GM12878 (cell line): ENCODE measurements around the gene RCAN1. TPM values are rescaled to one million over a fixed set of nuclear protein-coding genes. Genes with fewer than 3 reads are reported as not detected.

ENCODE experiments used
- ATF3 ChIP-seq: IDR thresholded peaks from 2 replicates; pipeline ENCODE4 v1.6.1; 2011; ENCODE audit warnings: low read depth, mild to moderate bottlenecking, low read length, moderate library complexity, borderline replicate concordance; ENCODE audit errors: extremely low read depth
- CREB1 ChIP-seq: IDR thresholded peaks from 2 replicates; pipeline ENCODE4 v1.6.1; 2012; ENCODE audit warnings: low read depth, mild to moderate bottlenecking, inconsistent platforms
- E2F4 ChIP-seq: IDR thresholded peaks from 2 replicates; pipeline ENCODE4 v1.6.1; 2012; ENCODE audit warnings: low read depth, low read length, improper control_type of control experiment
- ELK1 ChIP-seq: IDR thresholded peaks from 2 replicates; pipeline ENCODE4 v1.6.1; 2012; ENCODE audit warnings: low read depth, low read length, improper control_type of control experiment
- ETV6 ChIP-seq, 2 experiments: fragments of 450-650 bp in 1 of 2; IDR thresholded peaks in 1 of 2; conservative IDR thresholded peaks in 1 of 2; 2 replicates each; pipeline ENCODE4 v1.6.1; 2014; ENCODE audit warnings: antibody characterized with exemption in 1 of 2, borderline replicate concordance in 1 of 2, low read depth in 1 of 2, mild to moderate bottlenecking in 1 of 2, moderate library complexity in 1 of 2
- FOS ChIP-seq: IDR thresholded peaks from 3 replicates; pipeline ENCODE4 v1.6.1; 2011; ENCODE audit warnings: borderline replicate concordance; ENCODE audit not compliant: insufficient read length; ENCODE audit errors: extremely low read depth
- JUND ChIP-seq: IDR thresholded peaks from 2 replicates; pipeline ENCODE4 v1.6.1; 2012; ENCODE audit warnings: low read depth, mild to moderate bottlenecking, low read length, improper control_type of control experiment, moderate library complexity
- KAT2A ChIP-seq: conservative IDR thresholded peaks from 2 replicates; pipeline ENCODE4 v1.6.1; 2011; ENCODE audit warnings: low read depth, low read length; ENCODE audit not compliant: control insufficient read depth
- MLLT1 ChIP-seq: fragments of 450-650 bp; IDR thresholded peaks from 2 replicates; pipeline ENCODE4 v1.6.1; 2016; ENCODE audit warnings: mild to moderate bottlenecking
- MTA2 ChIP-seq: fragments of 450-650 bp; IDR thresholded peaks from 2 replicates; pipeline ENCODE4 v1.6.1; 2016; ENCODE audit warnings: low read depth, mild to moderate bottlenecking, moderate library complexity
- NRF1 ChIP-seq: conservative IDR thresholded peaks from 2 replicates; pipeline ENCODE4 v1.6.1; 2011; ENCODE audit warnings: mild to moderate bottlenecking, low read depth, low read length, improper control_type of control experiment
- PBX3 ChIP-seq: IDR thresholded peaks from 2 replicates; pipeline ENCODE4 v1.6.1; 2011; ENCODE audit warnings: mild to moderate bottlenecking, low read depth, low read length, moderate library complexity; ENCODE audit not compliant: insufficient replicate concordance
- RAD51 ChIP-seq: fragments of 450-650 bp; IDR thresholded peaks from 2 replicates; pipeline ENCODE4 v1.6.1; 2016; ENCODE audit warnings: moderate library complexity, mild to moderate bottlenecking, inconsistent platforms
- RELB ChIP-seq: fragments of 450-650 bp; IDR thresholded peaks from 2 replicates; pipeline ENCODE4 v1.6.1; 2017; ENCODE audit warnings: low read depth, mild to moderate bottlenecking, moderate library complexity
- SMAD5 ChIP-seq: IDR thresholded peaks from 2 replicates; pipeline ENCODE4 v1.6.1; 2016; ENCODE audit warnings: antibody characterized with exemption, low read depth
- SREBF2 ChIP-seq: IDR thresholded peaks from 2 replicates; pipeline ENCODE4 v1.6.1; 2012; ENCODE audit warnings: mild to moderate bottlenecking, low read length
- USF2 ChIP-seq: IDR thresholded peaks from 2 replicates; pipeline ENCODE4 v1.6.1; 2011; ENCODE audit warnings: low read depth, low read length, improper control_type of control experiment, borderline replicate concordance
- ZNF274 ChIP-seq: IDR thresholded peaks from one replicate; pipeline ENCODE4 v1.8.0; 2011; ENCODE audit not compliant: insufficient read length, insufficient read depth
- polyA plus RNA-seq, 11 experiments: library from polyadenylated mRNA; depleted of rRNA in 4 of 11; unstranded in 6 of 11; stranded (reverse) in 5 of 11; fragments of >200 nt; fragmentation: Nextera tagmentation in 4 of 11; fragmentation: Illumina TruSeq in 1 of 11; extraction: Ambion mirVana in 4 of 11; extraction: Trizol in 1 of 11; gene quantifications; 1 replicate in 1 of 11; 2 replicates in 10 of 11; pipeline versions ENCODE4 v1.2.1 to v1.2.3, GENCODE V29; 2011 to 2016; ENCODE audit warnings: inconsistent platforms in 2 of 11, missing spikeins in 2 of 11, low read depth in 1 of 11
- total RNA-seq, 4 experiments: library from RNA; depleted of rRNA in 3 of 4; stranded (reverse); fragments of >200 nt in 3 of 4; fragmentation: Illumina TruSeq in 1 of 4; extraction: Trizol in 1 of 4; gene quantifications; 2 replicates each; pipeline versions ENCODE4 v1.2.1 to v1.2.3, GENCODE V29; 2013 to 2021

The RCAN1 gene
- total and polyA plus RNA-seq, 10 of the 15 experiments (the other 5 are each of a cell fraction or from before 2014, with no cell fraction given), result 2.8 to 12.9 (median 10.5) TPM

- TF ChIP-seq ATF3, result no peak
- no peak for TF ChIP-seq NRF1
- peak in 1 of 2 experiments; percentile 73; a peak in 2 of 4 replicates for TF ChIP-seq ETV6 (conservative IDR thresholded peaks at IDR 0.05 in 1 of 2, IDR thresholded peaks at IDR 0.05 in 1 of 2; ENCODE audit: borderline replicate concordance in 1 of 2, low read depth in 1 of 2)
- TF ChIP-seq PBX3, result no peak
- no peak for TF ChIP-seq E2F4
- TF ChIP-seq CREB1, result 0 out of 2 replicates have a peak, but pooled peaks have one; percentile 51
- no peak for TF ChIP-seq ELK1
- TF ChIP-seq SMAD5, result no peak
- no peak for TF ChIP-seq FOS
- no peak for TF ChIP-seq RAD51
- TF ChIP-seq ZNF274, result no peak
- TF ChIP-seq JUND, result peak; percentile 66; the same call in 1 of the 2 replicates
- TF ChIP-seq RELB, result peak; percentile 64; the same call in 1 of the 2 replicates
- TF ChIP-seq USF2, result no peak
- TF ChIP-seq SREBF2, result no peak
- TF ChIP-seq MLLT1, result peak; percentile 76
- no peak for TF ChIP-seq KAT2A
- peak; percentile 76 for TF ChIP-seq MTA2
Measured at GRCh38 chr21:34545079-34545884, 69.6 kb downstream of the RCAN1 start (continued).
